Measurements from ENCODE around the gene VPS13D.

VPS13D gene

DNA sequence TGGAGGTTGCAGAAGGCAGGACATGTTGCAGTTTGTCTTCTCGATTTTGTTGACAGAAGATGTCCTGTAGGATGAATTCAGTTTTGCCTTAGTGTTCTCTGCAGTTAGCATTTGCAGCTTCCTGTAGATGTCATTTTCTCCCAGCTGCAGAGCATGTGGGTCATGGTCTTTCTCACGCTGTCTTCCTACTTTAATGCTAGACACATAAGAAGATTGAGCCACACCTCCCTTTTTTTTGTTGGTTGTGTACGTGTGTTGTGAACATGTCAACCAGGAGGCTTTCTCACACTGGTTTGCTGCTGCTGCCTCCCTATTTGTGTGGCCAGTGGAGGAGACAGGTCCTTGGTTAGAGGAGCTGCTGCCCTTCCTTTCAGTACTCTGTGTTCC lies 110.7 kb downstream of the VPS13D start:
- no peak for DNase-seq

DNA sequence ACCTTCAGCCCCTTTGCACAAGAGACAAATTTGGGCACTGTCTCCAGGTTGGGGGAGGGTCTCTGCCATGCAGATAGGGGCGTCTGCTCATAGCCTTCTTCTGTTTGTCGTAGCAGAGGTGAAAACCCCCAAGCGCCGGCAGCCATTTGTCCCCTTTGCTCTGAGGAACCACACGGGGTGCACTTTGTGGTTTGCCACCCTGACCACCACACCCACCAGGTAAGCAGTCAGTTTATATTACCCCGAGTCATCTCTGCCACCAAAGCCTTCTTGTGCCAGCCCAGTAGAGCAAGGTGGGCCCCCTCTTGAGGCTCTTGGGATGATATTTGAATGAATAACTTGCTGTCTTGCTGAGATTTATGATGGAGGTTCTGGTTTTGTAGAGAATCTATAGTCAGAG lies 111.8 kb downstream of the VPS13D start:
- DNase-seq = no peak

- DNase-seq = no peak
Observed at GRCh38 chr1:12342401-12343003, 112.7 kb downstream of the VPS13D start.

GRCh38 chr1:12343823-12344487 lies 114.1 kb downstream of the VPS13D start:
- no peak for DNase-seq

DNA sequence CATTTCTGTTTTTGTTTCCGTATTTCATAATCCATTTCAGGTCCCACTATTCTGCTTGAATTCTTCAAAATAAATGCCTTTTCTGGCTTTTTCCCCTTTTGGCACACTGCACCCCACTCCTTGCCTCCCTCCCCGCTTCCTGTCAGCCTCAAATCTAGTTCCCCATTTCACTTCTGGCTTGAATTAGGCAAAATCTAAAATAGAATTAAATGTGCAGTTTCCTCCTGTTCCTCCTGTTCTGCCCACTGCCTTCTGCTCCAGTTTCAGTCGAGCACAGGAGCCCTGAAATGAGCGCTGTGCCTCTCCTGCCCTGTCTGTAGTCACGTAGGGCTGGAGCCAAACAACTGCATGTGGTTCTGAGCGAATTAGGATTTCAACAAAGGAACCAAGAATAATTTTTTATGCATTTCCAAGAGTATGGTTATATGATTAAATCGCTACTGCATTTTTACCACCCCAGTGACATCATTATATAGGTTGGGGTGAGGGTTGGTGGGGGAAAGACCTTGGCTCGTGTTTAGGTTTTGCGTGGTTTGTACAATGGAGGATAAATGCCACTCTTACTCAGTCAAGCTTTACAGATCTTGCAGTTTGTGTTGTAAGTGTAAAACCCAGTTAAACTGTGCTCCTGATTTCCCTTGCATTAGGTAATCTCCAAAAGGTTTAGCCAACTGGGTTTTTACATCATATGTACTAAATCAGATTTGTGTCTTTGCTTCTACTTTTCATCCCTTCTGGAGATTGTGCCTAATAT lies 114.9 kb downstream of the VPS13D start:
- no peak for DNase-seq

DNA sequence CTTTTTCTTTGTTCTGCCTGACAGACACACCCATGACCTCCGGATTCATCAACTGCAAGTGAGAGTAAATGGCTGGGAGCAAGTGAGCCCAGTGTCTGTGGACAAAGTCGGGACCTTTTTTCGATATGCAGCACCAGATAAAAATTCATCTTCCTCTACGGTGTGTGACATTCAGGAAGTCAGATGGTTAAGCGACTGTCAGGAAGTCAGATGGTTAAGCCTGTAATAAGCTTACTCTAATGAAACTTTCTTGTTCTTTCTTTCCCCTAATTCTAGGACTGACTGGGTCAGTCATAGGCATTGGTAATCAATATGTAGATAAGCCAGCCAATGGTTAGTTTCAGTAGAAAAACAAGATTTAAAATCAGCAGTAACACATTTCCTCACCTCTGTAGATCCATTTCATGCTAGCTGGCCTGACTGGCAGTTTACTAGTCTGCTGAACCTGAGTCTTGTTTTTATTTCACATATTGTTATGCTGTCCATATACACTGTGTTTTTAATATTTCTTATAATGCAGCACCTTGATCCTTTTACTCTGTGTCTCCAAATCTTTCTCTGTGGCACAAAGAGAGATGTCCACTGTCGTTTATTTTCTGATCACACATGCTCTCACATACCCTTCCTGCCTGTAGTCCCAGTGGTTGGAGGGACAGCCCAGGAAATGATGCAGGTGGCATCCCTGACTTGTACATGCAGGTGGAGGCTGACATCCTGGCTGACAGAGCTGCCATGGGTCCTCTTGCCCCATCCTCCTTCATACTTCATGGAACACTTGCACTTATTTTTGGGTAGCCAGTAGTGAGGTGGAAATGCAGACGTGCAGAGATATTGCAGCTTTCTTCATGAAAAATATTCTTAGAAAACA lies 115.8 kb downstream of the VPS13D start:
- no peak for DNase-seq

GRCh38 chr1:12346483-12347151 lies 116.8 kb downstream of the VPS13D start:
- no peak for DNase-seq

GRCh38 chr1:12348113-12348512 lies 118.3 kb downstream of the VPS13D start:
- DNase-seq = no peak

- no peak for DNase-seq
Observed at GRCh38 chr1:12353981-12354380, 124.2 kb downstream of the VPS13D start.

DNA sequence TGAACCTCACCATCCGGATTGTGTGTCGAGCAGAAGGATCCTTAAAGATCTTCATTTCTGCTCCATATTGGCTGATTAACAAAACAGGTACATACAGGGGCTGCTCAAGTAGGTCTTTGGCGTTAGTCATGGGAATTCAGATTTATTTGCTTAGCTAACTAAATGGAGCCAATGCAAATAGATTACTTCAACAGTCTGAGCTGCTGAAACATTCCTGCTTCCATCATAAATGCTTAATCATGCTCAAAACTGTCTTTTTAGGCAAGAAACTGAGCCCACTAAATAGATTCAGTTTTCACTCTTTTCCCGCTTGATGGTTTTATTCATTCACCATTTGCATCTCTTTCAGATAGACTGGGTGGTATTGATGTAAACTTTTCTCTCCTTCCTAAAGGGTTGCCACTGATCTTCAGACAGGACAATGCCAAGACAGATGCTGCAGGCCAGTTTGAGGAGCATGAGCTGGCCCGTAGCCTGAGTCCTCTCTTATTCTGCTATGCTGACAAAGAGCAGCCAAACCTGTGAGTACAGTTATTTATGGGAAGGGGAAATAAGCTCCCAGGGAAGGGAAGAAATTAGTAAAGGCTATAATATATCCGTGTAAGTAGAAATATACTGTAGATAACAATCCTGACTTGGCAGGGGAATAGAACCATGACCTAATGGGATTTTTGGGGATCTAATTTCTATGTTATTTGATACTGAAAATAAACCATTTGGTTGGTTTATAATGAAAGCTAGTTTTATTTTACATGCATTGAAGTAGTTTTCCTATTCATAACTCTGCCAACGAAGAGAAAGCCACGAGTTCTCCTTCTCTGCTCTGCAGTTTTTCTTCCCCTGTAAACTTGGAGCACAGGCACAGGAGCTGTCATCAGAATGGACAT lies 126.4 kb downstream of the VPS13D start:
- DNase-seq = no peak

DNA sequence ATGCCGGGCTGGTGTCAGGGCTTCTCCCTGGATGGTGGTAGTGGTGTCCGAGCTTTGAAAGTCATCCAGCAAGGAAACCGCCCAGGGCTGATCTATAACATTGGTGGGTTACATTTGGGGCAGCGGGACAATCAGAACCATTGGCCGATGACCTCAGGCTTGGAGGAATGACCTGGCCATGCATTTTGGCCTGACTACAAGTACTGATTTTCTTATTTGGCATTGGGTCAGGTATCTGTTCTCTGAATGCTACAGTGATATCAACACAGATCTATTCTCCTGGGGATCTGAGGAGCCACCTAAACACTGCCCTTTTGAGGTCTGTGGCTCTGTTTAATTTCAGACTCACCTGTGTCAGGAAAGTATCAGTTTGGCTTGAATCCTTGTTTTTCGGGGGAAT lies 128.7 kb downstream of the VPS13D start:
- no peak for DNase-seq

DNA sequence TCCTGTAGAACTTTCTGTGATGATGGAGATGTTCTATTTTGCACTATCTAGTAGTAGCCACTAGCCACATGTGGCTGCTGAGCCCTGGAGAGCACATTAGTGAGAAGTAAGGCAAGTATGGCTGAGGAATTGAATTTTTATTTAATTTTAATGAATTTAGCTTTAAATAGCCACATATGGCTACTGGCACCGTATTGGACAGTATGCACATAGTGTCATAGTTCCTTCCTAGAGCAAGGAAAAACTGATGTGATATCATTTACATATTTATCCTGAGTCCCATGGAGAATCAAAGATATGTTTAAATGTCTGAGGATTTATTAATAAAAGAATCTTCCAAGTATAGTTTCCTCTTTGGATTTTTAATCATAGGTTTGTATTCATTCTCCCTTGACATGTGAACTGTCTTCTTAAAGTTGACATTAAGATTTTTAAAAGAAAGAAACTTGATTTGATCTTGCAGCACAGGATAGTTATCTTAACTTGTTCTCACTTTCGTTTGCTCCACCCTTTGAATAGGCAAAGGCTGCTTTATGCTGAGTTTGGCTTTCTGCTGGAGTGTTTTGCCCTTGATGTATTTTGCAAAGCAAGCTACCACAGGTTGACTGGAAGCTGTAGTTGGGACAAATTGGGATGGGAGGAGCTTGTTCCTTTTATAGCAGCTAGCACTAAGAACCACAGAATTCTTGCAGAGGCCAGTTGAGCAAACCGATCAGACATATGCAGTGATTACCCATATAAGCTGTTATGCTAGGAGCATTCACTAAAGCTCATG lies 129.7 kb downstream of the VPS13D start:
- no peak for DNase-seq

DNA sequence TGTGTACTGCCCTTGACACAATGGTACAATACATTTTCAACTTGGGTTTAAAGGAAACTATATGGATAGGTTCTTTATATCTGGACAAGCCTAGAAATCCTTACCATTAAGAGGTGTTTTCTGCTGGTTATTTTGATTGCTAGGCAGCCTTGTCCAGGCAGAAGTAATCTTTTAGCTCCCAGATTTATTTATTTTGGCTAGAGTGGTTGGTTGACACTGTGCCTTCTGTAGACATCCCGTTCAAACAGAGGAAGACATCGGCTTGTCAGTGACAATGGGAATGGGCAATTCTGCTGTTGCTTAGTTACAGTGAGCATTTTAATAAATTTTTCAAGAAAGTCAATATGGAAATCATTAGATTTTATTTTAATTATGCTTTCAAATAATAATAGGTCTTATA lies 138.8 kb downstream of the VPS13D start:
- no peak for DNase-seq

DNA sequence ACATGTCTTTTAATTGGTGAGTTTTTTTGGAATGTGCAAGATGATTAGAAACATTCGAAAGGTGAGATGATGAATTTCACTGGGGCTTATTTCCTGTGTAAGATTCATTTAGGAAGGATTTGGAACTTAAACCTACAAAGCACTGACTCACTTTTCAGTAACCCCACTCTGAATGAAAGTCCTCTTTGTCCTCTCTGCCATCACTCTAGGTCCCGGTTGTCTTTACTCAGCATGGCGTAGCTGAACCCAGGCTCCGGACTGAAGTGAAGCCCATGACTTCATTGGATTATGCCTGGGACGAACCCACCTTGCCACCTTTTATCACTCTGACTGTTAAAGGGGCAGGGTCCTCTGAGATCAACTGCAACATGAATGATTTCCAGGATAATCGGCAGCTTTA lies 139.4 kb downstream of the VPS13D start:
- no peak for DNase-seq

- no peak for DNase-seq
Observed at GRCh38 chr1:12370333-12370975, 140.6 kb downstream of the VPS13D start.

DNA sequence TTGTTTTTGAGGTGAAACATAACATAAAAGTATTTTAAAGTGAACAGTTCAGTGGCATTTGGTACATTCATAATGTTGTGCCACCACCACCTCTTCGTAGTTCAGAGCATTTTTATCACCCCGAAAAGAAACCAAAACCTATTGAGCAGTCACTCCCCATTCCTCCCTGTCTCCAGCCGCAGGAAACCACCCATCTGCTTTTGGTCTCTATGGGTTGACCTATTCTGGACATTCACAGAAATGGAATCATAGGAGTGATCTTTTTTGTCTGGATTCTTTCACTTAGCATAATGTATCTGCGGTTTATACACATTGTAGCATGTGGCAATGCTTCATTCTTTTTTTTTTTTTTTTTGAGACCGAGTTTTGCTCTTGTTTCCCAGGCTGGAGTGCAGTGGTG lies 141.2 kb downstream of the VPS13D start:
- DNase-seq = no peak

- DNase-seq = no peak
Observed at GRCh38 chr1:12372180-12372579, 142.3 kb downstream of the VPS13D start.

DNA sequence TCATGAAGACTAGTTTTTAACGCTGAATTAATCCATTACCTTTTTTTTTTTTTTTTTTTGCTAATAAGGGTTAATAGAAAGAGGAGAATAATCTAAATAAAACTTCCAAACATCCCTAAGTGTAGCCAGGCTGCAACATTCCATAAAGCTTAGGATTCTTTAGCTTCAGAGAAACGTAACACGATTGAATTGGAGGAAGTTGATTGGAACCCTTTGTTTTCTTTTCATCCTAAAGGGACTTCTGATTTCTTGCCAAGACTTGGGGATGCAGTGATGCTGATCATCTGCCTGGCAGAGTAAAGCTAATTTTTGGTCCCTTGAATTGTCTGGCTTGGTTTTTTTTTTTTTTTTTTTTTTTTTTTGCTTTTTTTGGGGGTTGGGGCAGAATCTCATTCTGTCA lies 142.9 kb downstream of the VPS13D start:
- no peak for DNase-seq

DNA sequence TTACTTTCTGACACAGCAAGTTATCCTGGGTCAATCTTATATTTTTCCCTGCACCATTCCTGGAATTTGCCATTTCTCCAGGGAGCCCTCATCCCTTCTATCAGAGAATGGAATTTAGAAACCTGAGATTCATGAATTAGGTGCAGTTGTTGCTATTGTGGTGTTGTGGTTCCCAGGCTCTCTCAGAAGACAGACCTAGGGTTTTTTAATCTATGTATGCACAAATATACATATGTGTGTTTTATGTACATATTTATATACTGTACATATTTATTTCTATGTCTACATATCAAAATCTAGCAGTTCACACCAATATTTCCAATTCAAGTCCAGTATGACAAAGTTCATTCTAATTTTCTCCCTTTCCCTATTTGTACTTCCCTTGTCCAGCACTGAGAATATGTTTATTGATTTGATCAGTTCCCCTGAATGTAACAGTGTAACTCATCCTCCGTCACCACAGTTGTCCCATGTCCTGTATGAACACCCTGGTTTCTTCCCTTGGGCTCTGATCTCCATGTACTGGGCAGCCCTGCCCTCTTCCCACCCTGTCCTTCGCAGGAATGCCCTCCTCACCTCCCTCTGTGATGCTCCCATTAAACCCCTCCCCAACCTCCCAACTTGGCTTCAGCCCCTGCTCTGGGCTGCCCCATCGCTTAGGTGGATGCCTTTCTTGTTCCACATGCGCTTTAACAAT lies 145.5 kb downstream of the VPS13D start:
- DNase-seq = no peak

All from SW 1271 (cell line).